HEK293 (cell line): ENCODE measurements around the gene MARCHF9.

Experiments used
- EGR2 ChIP-seq: fragments of 450-650 bp; formaldehyde crosslinking; IDR thresholded peaks from 2 replicates; pipeline ENCODE4 v1.5.1; 2016; ENCODE audit warnings: low read depth, missing biosample characterization, missing genetic modification characterization
- GLIS1 ChIP-seq: fragments of 450-650 bp; formaldehyde crosslinking; IDR thresholded peaks from 2 replicates; pipeline ENCODE4 v1.5.1; 2016; ENCODE audit warnings: missing biosample characterization, missing genetic modification characterization
- KLF17 ChIP-seq: fragments of 450-650 bp; formaldehyde crosslinking; IDR thresholded peaks from 2 replicates; pipeline ENCODE4 v1.5.1; 2016; ENCODE audit warnings: missing biosample characterization, missing genetic modification characterization
- KLF9 ChIP-seq: fragments of 450-650 bp; formaldehyde crosslinking; IDR thresholded peaks from 2 replicates; pipeline ENCODE4 v1.5.1; 2016; ENCODE audit warnings: missing biosample characterization, missing genetic modification characterization, low read depth
- OSR2 ChIP-seq: fragments of 450-650 bp; formaldehyde crosslinking; IDR thresholded peaks from 2 replicates; pipeline ENCODE4 v1.5.1; 2016; ENCODE audit warnings: missing biosample characterization, missing genetic modification characterization
- WT1 ChIP-seq: fragments of 450-650 bp; formaldehyde crosslinking; IDR thresholded peaks from 2 replicates; pipeline ENCODE4 v1.5.1; 2016; ENCODE audit warnings: missing biosample characterization, missing genetic modification characterization
- ZBTB17 ChIP-seq: fragments of 450-650 bp; formaldehyde crosslinking; IDR thresholded peaks from 2 replicates; pipeline ENCODE4 v1.5.1; 2016; ENCODE audit warnings: missing biosample characterization, missing genetic modification characterization
- ZBTB20 ChIP-seq: fragments of 450-650 bp; formaldehyde crosslinking; IDR thresholded peaks from 2 replicates; pipeline ENCODE4 v1.5.1; 2016; ENCODE audit warnings: missing biosample characterization, missing genetic modification characterization
- ZBTB26 ChIP-seq: fragments of 450-650 bp; formaldehyde crosslinking; optimal IDR thresholded peaks from 2 replicates; pipeline ENCODE3; 2016; ENCODE audit warnings: missing biosample characterization, mild to moderate bottlenecking, missing genetic modification characterization
- ZFHX2 ChIP-seq: fragments of 450-650 bp; formaldehyde crosslinking; conservative IDR thresholded peaks from 2 replicates; pipeline ENCODE4 v1.5.1; 2016; ENCODE audit warnings: missing biosample characterization, missing genetic modification characterization
- ZFP37 ChIP-seq: fragments of 450-650 bp; formaldehyde crosslinking; IDR thresholded peaks from 2 replicates; pipeline ENCODE4 v1.5.1; 2016; ENCODE audit warnings: missing biosample characterization, missing genetic modification characterization
- ZFP69B ChIP-seq: fragments of 450-650 bp; formaldehyde crosslinking; IDR thresholded peaks from 2 replicates; pipeline ENCODE4 v1.5.1; 2016; ENCODE audit warnings: missing biosample characterization, missing genetic modification characterization
- ZNF10 ChIP-seq: fragments of 450-650 bp; formaldehyde crosslinking; IDR thresholded peaks from 2 replicates; pipeline ENCODE4 v1.5.1; 2017; ENCODE audit warnings: missing biosample characterization, missing genetic modification characterization
- ZNF2 ChIP-seq: fragments of 450-650 bp; formaldehyde crosslinking; IDR thresholded peaks from 2 replicates; pipeline ENCODE4 v1.5.1; 2016; ENCODE audit warnings: missing biosample characterization, missing genetic modification characterization
- ZNF23 ChIP-seq: fragments of 450-650 bp; formaldehyde crosslinking; IDR thresholded peaks from 2 replicates; pipeline ENCODE4 v1.5.1; 2016; ENCODE audit warnings: missing biosample characterization, missing genetic modification characterization, borderline replicate concordance
- ZNF266 ChIP-seq: fragments of 450-650 bp; formaldehyde crosslinking; IDR thresholded peaks from 2 replicates; pipeline ENCODE4 v1.5.1; 2016; ENCODE audit warnings: missing biosample characterization, missing genetic modification characterization, low read depth
- ZNF324 ChIP-seq: fragments of 450-650 bp; formaldehyde crosslinking; IDR thresholded peaks from 2 replicates; pipeline ENCODE4 v1.5.1; 2016; ENCODE audit warnings: missing biosample characterization, missing genetic modification characterization
- ZNF341 ChIP-seq: fragments of 450-650 bp; formaldehyde crosslinking; IDR thresholded peaks from 2 replicates; pipeline ENCODE4; 2016; ENCODE audit warnings: low read depth, missing biosample characterization, missing genetic modification characterization
- ZNF350 ChIP-seq: fragments of 450-650 bp; formaldehyde crosslinking; IDR thresholded peaks from 2 replicates; pipeline ENCODE4 v1.5.0; 2017; ENCODE audit warnings: missing biosample characterization, mild to moderate bottlenecking, missing genetic modification characterization
- ZNF366 ChIP-seq: fragments of 450-650 bp; formaldehyde crosslinking; conservative IDR thresholded peaks from 2 replicates; pipeline ENCODE4 v1.5.1; 2016; ENCODE audit warnings: missing biosample characterization, missing genetic modification characterization
- ZNF391 ChIP-seq: fragments of 450-650 bp; formaldehyde crosslinking; IDR thresholded peaks from 2 replicates; pipeline ENCODE4 v1.5.1; 2016; ENCODE audit warnings: low read depth, missing biosample characterization, missing genetic modification characterization, borderline replicate concordance
- ZNF394 ChIP-seq: fragments of 450-650 bp; formaldehyde crosslinking; IDR thresholded peaks from 2 replicates; pipeline ENCODE4 v1.5.1; 2016; ENCODE audit warnings: missing biosample characterization, missing genetic modification characterization, mild to moderate bottlenecking, moderate library complexity, borderline replicate concordance
- ZNF610 ChIP-seq: fragments of 450-650 bp; formaldehyde crosslinking; IDR thresholded peaks from 2 replicates; pipeline ENCODE4 v1.5.1; 2016; ENCODE audit warnings: missing biosample characterization, missing genetic modification characterization, borderline replicate concordance
- ZNF660 ChIP-seq: fragments of 450-650 bp; IDR thresholded peaks from 2 replicates; pipeline ENCODE4 v1.5.1; 2018; ENCODE audit warnings: missing biosample characterization, mild to moderate bottlenecking, missing genetic modification characterization
- ZNF843 ChIP-seq: fragments of 450-650 bp; formaldehyde crosslinking; IDR thresholded peaks from 2 replicates; pipeline ENCODE4 v1.5.1; 2016; ENCODE audit warnings: missing biosample characterization, missing genetic modification characterization
- ZXDB ChIP-seq: fragments of 450-650 bp; formaldehyde crosslinking; IDR thresholded peaks from 2 replicates; pipeline ENCODE4 v1.5.1; 2016; ENCODE audit warnings: missing biosample characterization, missing genetic modification characterization
- TF ChIP-seq, protein P1 (sequence below): fragments of 450-650 bp; formaldehyde crosslinking; IDR thresholded peaks from 2 replicates; pipeline ENCODE4 v1.5.1; 2016; ENCODE audit warnings: missing biosample characterization, missing genetic modification characterization
- TF ChIP-seq, protein P2 (sequence below): fragments of 450-650 bp; formaldehyde crosslinking; IDR thresholded peaks from 2 replicates; pipeline ENCODE4 v1.5.1; 2016; ENCODE audit warnings: missing biosample characterization, missing genetic modification characterization
- TF ChIP-seq, protein P3 (sequence below): fragments of 450-650 bp; formaldehyde crosslinking; IDR thresholded peaks from 2 replicates; pipeline ENCODE4 v1.5.1; 2017; ENCODE audit warnings: missing biosample characterization, missing genetic modification characterization

Gene MARCHF9

GRCh38 chr12:57751788-57752667, 2.9 kb upstream of the MARCHF9 start, which contains the start of gene CDK4 (continued):
- TF ChIP-seq ZNF341 (tag by site-specific recombination) (peak; percentile 63; the same call in 1 of the 2 replicates), ZFP37 (tag by site-specific recombination) (peak; percentile 90), ZXDB (tag by site-specific recombination) (peak; percentile 92), ZNF10 (tag by site-specific recombination) (peak; percentile 25; the same call in 1 of the 2 replicates), ZNF394 (peak; percentile 83), WT1 (peak; percentile 74), ZNF324 (tag by site-specific recombination) (peak; percentile 81), KLF17 (tag by site-specific recombination) (peak; percentile 82), ZFP69B (tag by site-specific recombination) (peak; percentile 77), ZNF391 (tag by site-specific recombination) (0 out of 2 replicates have a peak, but pooled peaks have one; percentile 51), ZNF843 (tag by site-specific recombination) (peak; percentile 74; the same call in 1 of the 2 replicates), KLF9 (peak; percentile 98), ZFHX2 (tag by site-specific recombination) (peak; percentile 97), ZBTB17 (tag by site-specific recombination) (peak; percentile 85), ZNF366 (peak; percentile 61; the same call in 1 of the 2 replicates), ZBTB20 (tag by site-specific recombination) (peak; percentile 63), ZNF350 (tag by site-specific recombination) (no peak), ZNF660 (tag by site-specific recombination) (peak; percentile 87; the same call in 1 of the 2 replicates), OSR2 (tag by site-specific recombination) (0 out of 2 replicates have a peak, but pooled peaks have one; percentile 35), ZNF23 (no peak), EGR2 (tag by site-specific recombination) (peak; percentile 94), ZNF2 (tag by site-specific recombination) (peak; percentile 79), ZNF610 (peak; percentile 90), ZNF266 (tag by site-specific recombination) (no peak), GLIS1 (peak; percentile 99), ZBTB26 (tag by site-specific recombination) (peak; percentile 79)
- TF ChIP-seq, protein P1, sequence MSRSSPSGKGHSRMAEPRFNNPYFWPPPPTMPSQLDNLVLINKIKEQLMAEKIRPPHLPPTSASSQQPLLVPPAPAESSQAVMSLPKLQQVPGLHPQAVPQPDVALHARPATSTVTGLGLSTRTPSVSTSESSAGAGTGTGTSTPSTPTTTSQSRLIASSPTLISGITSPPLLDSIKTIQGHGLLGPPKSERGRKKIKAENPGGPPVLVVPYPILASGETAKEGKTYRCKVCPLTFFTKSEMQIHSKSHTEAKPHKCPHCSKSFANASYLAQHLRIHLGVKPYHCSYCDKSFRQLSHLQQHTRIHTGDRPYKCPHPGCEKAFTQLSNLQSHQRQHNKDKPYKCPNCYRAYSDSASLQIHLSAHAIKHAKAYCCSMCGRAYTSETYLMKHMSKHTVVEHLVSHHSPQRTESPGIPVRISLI, result no peak
- TF ChIP-seq, protein P2, sequence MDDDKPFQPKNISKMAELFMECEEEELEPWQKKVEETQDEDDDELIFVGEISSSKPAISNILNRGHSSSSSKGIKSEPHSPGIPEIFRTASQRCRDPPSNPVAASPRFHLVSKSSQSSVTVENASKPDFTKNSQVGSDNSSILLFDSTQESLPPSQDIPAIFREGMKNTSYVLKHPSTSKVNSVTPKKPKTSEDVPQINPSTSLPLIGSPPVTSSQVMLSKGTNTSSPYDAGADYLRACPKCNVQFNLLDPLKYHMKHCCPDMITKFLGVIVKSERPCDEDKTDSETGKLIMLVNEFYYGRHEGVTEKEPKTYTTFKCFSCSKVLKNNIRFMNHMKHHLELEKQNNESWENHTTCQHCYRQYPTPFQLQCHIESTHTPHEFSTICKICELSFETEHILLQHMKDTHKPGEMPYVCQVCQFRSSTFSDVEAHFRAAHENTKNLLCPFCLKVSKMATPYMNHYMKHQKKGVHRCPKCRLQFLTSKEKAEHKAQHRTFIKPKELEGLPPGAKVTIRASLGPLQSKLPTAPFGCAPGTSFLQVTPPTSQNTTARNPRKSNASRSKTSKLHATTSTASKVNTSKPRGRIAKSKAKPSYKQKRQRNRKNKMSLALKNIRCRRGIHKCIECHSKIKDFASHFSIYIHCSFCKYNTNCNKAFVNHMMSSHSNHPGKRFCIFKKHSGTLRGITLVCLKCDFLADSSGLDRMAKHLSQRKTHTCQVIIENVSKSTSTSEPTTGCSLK (tag by site-specific recombination), result no peak
- TF ChIP-seq, protein P3, sequence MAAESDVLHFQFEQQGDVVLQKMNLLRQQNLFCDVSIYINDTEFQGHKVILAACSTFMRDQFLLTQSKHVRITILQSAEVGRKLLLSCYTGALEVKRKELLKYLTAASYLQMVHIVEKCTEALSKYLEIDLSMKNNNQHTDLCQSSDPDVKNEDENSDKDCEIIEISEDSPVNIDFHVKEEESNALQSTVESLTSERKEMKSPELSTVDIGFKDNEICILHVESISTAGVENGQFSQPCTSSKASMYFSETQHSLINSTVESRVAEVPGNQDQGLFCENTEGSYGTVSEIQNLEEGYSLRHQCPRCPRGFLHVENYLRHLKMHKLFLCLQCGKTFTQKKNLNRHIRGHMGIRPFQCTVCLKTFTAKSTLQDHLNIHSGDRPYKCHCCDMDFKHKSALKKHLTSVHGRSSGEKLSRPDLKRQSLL, result 0 out of 2 replicates have a peak, but pooled peaks have one; percentile 26
